GM11168 (cell line): ENCODE results near the gene CLIC4.

Experiments used
- in situ Hi-C: fragments of 300-500 bp; cut with MboI; formaldehyde crosslinking; loops from one replicate; pipeline ENCODE4 v1.12.0; 2022; ENCODE audit warnings: low sequenced_read_pairs; ENCODE audit not compliant: unreplicated experiment

The CLIC4 gene

DNA sequence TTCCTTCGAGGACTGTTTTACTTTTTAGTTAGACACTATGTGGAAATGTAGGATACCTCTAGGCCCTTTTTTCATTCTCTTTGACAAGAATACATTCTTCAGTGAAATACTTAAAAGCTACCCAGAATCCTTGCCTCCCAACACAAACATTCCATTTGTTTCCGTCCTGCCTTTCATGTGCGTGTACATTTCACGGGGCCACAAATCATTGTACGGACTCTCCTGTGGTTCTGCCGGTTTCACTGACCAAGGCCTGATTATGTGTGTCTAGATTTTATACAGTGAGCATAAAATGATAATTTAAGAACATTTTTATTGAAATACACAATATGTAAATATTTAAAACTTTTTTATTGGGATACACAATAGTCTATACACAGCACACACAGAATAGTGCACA is 108.4 kb downstream of the CLIC4 start:
- in situ Hi-C loops: no loop called here

DNA sequence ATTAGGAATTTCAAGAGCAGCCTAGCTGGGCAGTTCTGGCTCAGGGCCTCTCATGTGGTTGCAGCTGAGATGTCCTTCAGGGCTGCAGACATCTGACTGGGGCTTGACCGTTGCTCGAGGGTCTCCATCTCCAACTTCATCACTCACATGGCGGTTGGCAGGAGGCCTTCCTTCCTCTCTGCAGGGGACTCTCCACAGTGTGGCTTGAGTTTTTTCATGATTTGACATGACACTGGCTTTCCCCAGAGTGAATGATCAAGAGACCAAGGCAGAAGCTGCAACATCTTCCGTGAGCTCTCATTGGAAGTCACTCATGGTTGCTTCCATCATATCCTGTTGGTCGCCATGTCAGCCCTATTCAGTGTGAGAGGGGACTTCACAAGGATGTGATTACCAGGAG is 110.2 kb downstream of the CLIC4 start:
- in situ Hi-C loops: no loop called here

DNA sequence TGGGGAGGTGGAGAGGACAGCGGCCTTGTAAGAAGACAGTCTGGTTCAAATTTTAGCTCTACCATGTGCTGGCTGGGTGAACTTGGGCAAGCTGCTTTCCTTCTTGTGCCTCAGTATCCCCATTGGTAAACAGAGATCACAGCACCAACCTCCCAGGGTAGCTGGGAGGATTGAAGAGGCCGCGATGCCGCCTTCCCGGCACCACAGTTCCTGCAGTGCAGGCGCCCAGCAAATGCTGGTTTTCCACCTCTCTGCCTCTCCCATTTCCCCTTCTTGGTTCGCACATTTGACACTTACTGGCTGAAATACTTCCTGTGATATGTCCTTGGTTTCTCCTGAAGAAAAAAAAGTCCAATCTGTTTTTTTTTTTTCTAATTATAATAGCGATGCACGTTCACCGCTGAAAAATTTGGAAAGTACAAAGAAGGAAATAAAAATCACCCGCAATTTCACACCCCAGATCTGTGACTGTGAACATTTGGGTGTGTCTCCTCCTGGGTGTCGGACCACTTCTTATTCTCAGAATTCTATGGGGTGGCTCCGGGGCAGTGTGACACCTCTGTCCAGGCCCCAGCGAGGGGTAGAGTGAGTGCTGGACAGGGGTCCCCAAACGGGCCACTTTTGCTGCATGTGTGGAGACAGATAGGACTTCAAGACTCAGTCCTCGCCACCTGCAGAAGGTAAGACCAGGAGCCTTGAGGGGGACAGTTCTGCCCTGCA is 111.7 kb downstream of the CLIC4 start:
- in situ Hi-C loops: no loop called here

DNA sequence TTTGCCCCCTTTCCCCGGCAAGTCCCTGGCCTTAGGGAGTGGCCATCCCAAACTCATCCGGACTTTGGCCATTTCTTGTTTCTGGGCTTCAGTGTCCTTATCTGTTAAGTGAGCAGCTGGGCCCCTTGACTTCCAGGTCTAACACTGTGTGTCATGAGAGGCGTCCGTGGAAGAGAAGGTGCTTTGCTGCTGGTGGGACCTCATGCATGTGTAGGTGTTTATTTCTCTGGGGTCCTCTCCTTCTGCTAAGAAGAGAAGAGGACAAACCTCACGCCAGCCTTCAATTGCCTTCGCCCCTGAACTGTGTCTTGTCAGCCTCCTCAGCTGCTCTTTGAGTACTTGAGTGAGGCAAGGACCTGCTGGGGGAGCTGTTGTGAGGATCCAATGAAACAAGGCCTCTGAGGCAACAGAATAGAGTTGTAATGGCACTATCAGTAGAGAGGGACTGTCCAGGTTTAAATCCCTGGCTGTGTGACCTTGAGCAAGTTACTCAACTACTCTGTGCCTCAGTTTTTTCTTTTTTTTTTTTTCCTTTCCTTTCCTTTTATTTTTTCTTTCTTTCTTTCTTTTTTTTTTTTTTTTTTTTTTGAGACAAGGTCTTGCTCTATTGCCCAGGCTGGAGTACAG is 112.4 kb downstream of the CLIC4 start:
- in situ Hi-C loops: no loop called here

DNA sequence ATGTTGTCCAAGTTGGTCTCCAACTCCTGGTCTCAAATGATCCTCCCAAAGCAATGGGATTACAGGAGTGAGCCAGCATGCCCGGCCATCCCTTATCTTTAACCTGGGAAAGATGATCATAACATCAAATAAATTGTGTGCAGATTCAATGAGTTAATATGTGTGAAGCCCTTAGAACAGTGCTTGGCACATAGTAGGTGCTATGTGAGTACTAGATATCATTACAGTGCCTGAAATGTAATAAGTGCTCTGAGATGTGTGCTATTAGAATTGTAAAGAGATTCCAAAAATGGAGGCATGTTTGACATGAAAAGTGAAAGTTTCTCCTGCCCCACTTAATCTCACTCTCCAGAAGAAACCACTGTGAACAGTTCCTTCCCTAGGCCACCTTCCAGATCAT is 113.0 kb downstream of the CLIC4 start:
- in situ Hi-C loops: no loop called here

DNA sequence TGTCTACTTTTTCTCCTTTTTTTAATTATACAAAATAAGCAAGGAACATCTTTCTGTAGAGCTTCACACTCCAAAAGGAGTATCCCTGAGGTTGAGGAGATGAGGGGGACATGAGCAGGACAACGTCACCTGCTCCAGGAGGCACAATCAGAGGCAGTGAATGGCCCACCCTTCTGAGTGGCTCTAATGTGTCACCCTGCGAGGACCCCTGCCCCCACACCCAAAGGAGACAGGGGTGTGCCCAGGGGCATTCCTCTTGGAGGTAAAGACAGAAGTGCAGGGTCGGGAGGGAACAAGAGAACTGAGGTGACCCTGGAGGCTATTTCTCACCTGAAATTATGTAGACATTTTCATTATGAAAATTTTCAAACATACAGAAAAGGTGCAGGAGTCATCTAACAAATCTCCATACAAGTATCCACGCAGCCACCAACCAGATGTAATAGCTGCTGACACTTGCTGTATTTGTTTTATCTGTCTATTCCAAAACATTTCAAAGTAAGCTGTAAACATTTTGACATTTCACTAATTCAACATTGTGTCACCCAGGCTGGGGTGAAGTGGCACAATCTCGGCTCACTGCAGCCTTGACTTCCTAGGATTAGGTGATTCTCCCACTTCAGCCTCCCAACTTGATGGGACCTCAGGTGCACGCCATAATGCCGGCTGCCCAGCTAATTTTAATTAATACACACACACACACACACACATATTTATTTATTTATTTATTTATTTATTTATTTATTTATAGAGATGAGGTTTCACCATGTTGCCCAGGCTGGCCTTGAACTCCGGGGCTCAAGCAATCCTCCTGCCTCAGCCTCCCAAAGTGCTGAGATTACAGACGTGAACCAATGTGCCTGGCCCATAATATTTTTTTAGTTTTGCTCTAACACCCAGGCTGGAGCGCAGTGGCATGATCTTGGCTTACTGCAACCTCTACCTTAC is 114.1 kb downstream of the CLIC4 start:
- in situ Hi-C loops: no loop called here

DNA sequence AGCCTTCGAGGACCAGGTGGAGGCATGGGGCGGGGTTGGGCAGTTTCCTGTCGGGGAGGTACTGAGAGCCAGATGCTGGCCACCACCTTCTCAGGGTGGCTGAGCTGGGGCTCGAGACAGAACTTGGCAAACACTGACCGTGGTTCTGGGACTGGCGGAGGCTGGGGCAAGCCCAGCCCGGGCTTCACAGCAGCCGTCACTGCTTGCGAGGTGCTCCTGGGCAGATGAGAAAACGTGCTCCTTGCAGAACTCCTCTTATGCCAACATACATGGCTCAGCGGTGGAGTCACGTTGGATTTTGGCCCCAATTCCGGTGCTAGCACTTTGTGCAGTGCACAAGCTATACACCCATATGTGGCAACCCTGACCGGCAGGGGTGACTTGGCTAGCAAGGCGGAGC is 115.6 kb downstream of the CLIC4 start:
- in situ Hi-C loops: no loop called here

DNA sequence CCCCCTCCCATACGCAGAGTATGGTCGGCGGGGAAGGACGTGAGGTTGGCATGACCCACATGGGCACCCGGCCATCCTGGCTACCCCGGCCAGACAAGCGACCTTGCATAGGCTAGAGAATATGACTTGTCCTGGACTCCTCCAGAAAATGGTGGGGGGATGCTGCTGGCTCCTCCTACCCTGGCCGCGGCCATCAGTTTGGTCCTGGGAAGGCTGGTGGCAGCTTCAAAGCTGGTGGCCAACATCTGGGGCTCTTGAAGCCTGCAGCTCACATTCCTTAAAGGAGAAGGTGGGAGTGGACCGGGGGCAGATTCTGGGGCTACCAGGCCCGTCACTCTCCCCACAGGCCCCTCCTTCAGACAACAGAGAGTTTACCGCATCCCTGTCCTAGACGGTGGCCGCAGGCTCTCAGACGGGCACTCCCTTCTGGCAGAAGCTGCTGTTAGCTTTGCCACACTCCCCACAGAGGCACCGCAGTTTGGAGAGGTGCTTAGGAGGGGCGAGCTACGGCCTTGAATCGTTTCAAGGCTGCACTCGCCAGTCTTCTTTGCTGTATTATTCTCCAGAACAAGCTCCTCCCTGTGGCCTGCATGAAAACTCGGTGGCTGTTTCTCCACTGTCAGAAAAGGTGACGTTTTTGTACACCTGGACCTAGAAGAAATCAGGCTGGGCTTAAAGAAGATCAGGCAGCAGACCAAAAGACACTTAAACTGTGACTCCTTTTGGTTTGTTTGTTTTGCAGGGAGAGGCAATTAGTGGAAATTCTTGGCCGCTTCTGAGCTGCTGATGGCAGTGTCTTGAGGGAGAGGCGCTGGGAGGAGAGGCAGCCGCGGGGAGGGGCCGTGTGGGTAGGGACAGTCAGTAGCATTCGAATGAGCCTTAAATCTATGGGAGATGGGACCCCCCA is 116.8 kb downstream of the CLIC4 start:
- in situ Hi-C loops: no loop called here

DNA sequence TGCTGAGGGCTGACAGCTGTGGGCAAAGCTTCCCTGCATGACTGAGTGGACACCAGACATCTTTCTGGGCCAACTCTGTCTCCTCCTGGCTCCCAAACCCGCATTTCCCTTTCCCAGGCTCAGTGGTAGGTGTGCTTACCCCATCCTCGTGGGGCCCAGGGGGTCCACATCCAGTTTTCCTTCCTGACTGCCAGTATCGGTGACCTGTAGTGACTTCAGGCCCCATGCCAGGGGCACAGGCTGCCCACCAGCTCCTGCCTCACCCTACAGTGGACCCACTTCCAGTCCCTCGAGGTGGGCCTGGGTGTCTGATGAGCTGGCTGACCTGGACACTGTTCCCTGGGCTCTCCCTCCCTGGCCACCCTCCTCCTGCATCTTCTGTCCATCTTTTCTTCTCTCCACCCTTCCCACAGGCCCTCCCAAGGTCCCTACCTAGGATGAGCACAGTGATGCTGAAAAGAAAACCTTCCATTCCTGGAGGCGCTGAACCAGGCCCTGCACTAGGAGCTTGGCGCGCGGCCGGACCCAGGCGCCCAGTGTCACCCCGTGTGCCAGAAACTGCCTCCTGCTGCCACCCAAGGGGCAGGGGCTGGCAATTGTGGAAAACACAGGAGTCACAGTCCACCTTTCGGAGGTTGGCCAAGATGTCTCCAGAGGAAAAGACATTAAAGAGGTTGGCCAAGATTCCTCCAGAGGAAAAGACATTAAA is 117.7 kb downstream of the CLIC4 start:
- in situ Hi-C loops: no loop called here

DNA sequence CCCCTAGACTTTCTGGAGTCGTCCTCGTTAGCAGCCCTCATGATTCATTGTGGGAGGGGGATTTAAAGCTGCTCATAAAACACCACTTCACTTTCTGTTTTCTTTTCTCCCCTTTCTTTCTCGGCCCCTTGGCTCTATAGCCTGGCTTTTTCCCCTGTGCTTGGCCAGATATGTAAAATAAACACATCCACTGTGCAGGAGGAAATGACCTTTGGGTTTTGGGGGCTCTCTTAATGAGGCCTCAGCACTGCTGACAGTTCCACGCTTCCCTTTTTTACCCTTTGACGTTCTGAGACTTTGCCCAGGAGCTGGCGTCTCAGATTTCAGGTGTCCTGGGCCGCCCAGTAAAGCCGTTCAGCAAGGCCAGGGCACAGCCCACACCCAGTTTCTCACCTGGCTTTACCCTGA is 119.1 kb downstream of the CLIC4 start:
- in situ Hi-C loops: no loop called here

DNA sequence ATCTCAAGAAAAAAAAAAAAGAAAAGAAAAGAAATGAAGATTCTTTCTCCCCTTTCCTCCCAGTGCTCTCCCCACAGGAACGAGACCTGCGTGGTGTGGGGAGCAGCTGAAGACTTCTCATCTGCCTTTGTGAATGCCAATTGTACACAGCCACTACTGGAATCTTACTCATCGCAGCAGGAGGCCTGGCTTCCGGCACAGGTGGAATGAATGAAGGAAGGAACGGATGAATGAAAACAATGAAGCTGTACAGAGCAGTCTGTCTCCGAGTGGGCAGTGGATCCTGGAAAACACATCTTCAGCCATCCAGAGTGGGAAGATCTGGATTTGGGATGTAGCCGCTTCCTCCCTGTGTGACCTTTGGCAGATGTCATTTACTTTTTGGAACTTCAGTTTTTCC is 119.9 kb downstream of the CLIC4 start:
- in situ Hi-C loops: no loop called here

DNA sequence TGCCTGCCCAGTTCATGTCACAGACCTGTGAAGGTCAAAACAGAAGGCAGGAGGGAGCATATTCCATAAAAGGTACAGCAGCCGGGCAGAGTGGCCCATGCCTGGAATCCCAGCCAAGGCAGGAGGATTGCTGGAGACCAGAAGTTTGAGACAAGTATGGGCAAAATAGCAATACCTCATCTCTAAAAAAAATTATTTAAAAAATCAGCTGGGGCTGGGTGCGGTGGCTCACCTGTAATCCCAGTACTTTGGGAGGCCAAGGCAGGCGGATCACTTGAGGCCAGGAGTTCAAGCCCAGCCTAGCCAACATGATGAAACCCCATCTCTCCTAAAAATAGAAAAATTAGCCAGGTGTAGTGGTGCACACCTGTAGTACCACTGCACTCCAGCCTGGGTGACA is 120.3 kb downstream of the CLIC4 start:
- in situ Hi-C loops: no loop called here

DNA sequence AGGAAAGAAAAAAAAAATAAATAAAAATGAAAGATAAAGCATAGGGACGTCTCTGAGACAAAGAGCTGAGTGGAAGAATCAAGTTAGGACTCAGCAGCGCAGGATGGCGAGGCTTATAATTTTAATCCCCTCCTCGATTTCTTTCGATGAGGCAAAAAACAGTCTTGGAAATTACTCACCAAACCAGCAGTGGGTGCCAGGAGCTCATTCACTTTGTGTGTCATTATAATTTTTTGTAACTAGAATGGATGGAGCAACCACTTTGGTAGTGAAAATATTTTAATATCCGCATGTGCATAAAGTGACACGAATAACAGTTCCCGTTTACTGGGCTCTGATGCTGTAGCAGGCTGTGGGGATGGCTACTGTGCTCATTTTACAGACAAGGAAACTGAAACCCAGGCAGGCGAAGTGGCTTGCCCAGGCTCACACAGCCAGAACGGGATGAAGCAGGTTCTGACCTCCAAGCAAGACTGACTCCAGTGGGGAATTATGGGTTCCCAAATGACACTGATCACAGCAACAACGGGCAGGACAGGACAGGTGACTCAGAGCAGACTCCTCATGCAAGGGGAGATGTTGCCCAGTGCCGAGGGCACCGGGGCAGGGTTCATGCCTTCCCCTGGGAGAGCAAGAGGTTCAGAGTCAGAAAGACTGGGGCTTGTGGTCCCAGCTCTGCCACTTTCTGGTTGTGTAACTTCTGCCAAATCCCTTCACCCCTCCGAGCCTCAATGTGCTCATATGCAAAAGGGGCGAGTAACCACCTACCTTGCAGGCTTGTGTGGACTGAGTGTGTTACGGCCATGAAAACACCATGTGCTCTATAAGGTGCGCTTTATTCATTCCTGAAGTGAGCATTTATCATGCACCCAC is 121.2 kb downstream of the CLIC4 start:
- in situ Hi-C loops: no loop called here

DNA sequence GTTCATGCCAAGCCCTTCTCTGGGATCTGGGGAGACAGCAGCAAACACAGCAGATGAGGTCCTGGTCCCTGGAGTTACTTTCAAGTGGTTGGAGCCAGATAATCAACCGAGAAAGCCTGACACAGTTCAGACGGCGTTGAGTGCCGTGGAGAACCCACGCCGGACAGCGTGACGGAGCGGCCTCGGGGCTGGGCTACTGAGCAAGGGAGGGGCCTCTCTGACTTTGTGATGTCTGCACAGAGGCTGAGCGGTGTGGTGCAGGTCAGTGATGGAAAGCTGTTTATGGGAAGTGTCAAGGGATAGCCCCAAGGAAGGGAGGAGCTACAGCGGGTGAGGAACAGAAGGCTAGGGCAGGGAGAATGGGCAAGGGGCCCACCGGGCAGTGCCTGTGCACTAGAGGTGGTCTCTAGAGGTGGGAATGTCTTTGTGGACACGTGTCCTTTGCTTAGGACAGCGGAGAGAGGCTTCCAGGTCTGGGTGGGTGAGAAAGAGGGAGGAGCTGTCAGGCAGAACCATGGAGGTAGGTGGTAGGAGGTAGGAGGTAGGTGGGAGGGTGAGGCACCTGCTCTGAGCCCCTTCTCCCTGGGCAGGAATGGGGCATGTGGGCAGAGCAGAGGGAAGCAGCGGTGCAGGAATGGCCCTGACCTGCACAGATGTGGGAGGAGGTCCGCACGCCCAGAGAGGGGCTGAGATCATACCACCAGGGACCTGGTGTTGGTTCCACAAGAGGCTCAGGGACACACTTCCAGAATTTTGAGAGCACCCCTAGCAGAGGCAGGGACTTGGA is 122.0 kb downstream of the CLIC4 start:
- in situ Hi-C loops: no loop called here

DNA sequence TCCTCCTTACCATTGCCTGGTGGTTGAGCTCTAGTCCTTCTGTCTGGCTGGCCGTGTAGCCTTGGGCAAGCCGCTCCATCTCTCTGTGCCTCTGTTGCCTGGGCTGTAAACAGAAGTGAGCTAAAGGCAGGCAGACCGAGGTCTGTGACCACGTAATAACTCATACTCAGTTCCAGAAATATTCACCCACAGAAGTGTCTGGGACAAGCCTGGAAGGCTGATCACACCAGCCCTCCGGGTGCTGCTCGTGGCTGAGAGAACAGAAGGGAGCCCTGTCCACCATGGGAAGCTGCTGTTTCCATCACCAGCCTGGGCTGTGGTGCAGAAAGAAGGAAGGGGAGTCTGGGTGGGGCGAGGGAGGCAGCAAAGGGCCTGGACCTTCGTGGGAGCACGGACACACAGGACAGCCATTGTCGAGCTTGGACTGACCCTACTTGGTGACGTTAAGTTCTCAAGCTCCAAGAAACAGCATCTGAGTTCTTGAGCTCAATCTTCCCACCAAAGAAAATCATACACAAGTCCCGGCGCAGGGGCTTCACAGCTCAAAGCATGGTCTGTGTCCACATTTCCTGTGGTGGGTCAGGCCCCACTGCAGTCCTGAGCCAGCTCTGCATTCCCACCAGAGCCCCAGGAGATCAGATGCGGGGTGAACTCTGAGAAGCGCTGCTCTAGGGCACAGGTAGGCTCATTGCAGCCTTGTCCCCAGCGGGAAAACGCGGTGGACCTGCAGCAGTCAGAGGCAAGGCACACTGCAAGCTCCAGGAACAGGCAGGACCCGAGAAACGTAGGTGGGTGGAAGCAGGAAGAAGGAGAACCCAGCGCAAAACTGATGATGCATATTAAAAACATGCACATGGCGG is 123.0 kb downstream of the CLIC4 start:
- in situ Hi-C loops: no loop called here

DNA sequence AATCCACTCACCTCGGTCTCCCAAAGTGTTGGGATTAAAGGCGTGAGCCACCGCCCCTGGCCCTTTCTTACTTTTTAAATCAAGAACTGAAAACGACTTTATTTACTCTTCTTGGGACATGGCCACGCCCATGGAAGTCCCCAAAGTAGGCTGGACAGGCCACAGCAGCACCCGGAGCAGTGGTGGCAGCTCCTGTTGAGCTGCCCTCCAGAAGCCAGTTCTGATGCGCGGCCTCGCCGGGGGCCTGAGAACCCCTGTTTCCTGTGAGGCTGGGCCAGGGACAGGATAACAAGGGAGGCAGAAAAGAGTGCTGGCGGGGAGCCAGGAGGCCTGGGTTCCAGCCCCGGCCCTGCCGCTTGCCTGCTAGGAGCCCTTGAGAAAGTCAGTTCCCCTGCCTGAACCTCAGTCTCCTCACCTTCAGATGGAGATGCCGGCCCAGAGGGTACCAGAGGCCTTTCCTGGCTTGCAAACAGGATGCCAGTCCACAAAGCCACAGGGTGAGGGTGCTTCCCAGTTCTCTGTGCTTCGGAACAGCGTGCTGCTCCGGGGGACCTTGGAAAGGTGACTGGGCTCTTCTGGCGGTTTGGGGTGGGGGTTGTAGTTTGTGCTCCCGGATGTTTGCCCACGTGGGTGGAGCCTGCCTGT is 125.4 kb downstream of the CLIC4 start:
- in situ Hi-C loops: no loop called here
